Activated gamma-delta T cell treated with anti-CD3 and anti-CD28 coated beads, Interleukin-2, amount 50 U/mL, for 16 hours (primary cell): ENCODE results near the gene MCOLN2.
A peak's percentile ranks its signal among the peaks of the same experiment; 100 is the strongest.

ENCODE experiments used
- DNase-seq: peaks from one replicate; pipeline ENCODE4 v3.0.0-alpha.2; 2020; ENCODE audit warnings: low read depth

MCOLN2 gene

DNA sequence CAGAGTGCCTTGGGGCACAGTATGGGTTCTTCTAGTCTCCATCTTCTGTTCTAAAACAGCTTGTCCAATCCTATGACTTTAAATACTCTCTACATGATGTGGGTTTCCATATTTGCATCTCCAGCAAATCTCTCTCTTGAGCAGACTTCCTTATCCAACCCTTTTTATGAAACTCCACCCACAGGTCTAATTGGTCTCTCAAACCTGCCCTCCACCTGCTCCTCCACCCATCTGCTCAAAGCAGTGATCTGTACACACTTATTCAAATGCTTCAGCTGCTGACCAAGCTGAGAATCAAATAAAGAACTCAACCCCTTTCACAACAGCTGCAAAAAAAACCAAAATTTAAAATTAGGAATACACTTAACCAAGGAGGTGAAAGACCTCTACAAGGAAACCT is 11.5 kb downstream of the MCOLN2 start:
- DNase-seq: no peak

DNA sequence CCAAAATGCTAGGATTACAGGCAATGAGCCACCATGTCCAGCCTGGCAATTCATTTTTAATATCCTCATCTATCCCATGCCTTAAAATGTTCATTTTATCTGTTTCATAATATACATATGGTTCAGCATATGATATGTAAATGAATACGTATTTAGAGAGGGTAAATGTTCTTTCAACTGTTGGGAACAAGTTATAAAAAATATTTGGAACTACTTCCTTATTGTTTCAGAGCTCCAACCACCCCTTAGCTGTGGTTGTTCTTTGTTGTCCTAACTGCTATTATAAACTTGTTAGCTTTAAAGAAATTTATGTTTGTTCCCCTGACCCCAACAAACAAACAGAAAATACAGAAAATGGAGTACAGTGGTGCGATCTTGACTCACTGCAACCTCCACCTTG is 14.5 kb downstream of the MCOLN2 start:
- no peak for DNase-seq

DNA sequence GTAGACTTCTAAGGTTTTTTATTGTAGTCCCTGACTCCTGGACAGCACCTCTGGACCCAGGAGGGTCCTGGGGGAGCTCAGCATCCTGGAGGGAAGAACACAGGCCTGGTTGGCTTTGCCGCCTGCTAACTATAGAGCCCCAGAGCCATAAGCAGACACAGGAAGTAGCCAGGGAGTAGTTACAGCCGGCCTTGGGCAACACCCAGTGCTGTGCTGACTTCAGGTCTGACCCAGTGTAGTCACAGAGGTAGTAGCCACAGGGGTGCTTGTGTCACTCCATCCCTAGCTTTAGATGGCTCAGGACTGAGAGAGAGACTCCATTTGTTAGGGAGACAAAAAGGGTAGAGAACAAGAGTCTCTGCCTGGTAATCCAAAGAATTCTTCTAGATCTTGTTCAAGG is 21.9 kb downstream of the MCOLN2 start:
- no peak for DNase-seq

DNA sequence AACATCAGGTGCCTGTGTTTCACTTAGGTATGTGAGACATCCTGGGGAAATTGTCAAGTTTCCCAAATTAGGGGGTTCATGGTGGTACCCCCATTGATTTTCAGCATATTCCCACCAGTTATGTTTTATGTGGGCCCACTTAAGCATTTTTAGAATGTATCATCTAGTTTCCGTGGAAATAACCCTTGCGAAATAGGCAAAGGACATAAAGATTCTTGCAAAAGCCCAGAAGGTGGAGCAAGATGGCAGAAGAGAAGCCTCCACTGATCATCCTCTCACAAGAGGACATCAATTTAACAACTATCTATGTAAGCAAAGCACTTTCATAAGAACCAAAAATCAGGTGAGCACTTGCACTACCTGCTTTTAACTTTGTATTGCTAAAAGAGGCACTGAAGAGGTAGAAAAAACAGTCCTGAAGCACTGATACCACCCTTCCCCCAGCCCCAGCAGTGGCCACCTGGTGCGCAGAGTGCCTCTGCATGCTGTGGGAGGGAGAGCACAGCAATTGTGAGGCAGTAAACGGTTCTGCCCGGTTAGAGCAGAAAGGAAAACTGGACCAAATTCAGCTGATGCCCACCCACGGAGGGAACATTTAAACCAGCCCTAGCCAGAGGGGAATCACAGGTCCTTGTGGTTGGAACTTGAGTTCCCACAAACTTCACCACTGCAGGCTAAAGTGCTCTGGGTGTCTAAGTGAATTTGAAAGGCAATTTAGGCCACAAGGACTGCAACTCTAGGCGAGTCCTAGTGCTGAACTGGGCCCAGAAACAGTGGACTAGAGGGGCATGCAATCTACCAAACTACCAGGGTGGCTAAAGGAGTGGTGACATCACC is 23.2 kb downstream of the MCOLN2 start:
- no peak for DNase-seq

DNA sequence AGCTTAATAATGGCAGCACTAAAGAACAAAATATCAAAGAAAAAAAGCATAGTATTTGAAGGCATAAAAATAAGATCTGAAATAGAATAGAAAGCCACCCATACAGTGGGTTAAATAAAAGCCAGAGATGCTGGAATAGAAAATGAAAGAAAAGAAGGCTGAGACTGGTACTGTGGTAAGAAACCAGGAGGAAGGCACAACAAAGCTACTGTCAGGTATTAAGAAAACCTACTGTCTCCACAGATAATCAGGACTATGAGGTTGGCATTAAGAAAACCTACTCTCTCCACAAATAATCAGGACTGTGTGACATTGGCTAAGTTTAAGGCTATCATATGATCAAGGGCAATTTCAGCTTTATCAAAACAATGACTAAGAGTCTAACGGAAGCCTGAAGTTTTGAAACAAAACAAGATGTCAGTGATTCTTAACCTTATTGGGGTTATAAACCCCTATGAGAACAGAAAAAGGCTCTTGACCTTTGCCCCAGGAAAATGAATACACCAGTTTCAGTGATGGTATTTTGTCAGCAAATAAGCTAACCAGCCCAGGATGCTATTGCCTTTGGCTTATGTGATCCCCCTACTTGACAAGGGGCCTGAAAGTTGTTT is 24.4 kb downstream of the MCOLN2 start:
- no peak for DNase-seq

DNA sequence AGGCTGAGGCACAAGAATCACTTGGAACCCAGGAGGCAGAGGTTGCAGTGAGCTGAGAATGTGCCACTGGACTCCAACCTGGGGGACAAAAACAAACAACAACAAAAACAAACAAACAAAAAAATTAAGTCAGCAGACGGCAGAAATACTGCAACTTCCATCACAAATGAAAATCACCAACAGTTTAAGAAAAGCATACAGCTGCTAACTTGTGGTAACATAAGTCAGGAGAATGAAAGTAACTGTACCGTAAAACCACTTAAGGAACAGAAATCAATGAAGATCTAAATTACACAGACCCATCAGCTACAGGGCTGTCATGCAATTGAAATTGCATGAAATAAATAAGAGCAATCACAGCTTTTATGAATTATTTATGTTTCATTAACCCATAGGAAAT is 25.0 kb downstream of the MCOLN2 start:
- no peak for DNase-seq

DNA sequence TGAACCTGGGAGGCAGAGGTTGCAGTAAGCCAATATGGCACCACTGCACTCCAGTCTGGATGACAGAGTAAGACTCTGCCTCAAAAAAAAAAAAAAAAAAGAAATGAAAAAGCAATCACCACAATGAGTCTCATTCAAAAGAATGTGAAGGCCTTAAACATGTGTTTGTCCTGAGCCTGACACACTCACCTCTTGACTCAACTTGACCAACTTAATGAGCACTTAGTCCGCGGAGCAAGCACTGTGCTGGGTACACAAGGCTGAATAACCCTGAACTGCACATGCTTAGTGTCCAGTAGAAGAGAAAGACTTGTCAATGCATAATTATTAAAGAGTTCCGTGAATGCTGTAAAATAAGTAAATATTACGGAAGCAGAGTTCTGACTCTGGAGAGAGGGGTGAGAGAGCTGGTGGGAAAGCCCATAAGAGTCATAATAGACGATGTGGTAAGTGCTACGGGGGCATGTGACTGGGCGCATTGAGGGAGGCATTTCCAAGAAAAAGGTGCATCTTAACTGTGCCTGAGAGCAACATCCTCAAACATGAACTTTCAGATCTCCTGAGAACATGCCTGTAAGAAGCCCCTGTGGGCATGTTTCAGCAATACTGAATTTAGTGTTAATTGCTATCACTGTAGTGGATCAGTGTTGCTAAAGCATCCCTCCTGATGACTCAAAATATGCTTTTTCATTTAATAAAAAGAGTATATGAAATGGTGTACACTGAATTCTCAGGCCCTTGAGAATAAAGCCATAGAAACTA is 27.2 kb downstream of the MCOLN2 start:
- DNase-seq: no peak

DNA sequence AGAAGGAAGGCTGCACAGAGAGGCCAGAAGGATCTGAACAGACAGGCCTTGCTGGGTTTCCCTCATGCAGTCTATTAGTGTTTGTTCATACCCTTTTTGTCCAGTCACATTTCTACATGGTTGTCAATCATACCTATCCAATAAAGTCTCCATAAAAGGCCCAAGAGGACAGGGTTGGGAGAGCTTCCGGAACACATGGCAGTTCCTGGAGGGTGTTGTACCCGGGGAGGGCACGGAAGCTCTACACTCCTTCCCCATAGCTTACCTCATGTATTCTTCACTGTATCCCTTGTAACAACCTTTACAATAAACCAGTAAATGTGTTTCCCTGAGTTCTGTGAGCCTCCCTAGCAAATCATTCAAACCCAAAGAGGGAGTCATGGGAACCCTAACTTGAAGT is 28.0 kb downstream of the MCOLN2 start:
- no peak for DNase-seq

DNA sequence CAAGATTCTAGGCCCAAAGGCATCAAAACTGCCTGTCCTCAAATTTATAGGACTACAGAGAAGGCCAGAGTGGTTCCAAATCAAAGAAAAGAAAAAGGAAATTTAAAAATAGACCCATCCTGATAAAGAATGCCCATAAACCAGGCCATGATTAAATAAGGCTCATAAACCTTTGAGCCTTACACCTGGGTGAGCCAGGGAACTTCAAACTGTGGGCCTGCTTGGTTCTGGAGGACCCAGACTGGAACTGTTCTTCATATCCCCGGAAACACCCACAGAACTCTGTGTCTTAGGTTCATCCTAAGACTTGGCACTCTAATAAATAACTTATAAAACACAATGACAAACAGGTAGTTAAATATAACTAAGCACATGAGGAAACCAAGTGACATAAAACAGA is 28.8 kb downstream of the MCOLN2 start:
- DNase-seq: no peak

DNA sequence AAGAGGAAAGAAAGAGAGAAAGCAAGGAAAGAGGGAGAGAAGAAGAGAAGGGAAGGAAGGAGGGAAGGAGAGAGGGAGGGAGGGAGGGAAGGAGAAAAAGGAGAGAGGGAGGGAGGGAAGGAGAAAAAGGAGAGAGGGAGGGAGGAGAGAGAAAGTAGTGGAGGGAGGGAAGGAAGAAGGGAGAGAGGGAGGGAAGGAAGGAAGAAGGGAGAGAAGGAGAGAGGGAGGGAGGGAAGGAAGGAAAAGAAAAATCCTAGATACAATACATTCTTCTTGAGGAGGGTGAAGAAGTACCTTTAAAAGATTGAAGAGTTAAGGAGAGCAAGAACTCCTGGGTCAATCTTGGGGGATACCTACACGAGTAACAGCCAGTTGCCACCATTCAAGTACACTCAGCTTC is 29.2 kb downstream of the MCOLN2 start:
- no peak for DNase-seq

DNA sequence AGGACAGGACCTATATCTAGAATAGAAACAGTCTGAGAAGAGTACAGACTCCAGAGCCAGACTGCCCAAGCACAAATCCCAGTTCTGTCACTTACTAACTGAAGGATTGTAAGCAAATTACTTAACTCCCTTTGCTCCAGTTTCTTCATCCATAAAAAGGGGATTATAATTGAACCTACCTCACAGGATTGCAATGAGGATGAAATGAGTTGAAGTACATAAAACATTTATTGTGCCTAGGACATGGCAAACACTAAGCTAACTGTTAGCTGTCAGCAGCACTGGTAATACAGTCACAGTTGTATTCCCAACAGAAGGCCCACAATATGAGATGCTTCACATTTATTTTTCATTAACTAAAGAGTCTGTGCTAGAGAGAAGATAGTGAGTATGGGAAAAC is 33.9 kb downstream of the MCOLN2 start:
- no peak for DNase-seq

DNA sequence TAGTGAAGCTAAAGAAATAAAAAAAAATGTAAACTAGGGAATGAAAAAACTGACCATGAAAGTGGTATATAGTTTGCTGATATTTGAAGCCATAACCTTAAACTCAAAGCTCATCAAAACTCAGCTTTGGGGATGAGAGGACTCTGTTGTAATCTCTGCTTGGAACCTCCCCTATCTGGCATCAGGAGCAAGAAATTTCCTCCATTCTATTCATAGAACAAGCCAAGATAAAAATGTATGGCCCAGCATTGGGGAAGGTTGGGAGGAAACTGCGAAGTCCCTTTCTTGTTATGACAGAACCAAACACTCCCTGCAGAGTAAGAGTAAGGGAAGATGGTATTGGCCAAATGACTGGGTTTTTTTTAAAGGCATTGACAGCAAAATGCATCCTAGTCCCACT is 35.6 kb downstream of the MCOLN2 start:
- DNase-seq: no peak

DNA sequence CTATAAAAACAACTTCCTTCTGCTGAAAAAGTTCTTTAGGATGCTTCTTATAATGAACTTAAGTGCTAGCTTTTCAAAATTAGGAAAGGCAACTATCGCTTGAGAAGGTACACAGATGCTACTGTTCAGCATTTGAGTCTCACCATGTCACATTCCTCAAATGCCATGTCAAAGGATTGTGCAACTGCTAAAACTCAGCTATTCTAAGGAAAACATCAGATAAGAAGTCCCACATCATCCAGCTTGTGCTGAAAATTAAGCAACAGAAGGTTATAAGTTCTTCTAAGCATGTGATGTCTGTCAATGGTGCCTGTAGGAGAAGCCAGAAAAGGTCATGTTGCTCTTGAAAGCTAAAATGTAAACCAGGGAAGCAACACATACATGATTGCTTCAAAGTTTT is 36.5 kb downstream of the MCOLN2 start:
- no peak for DNase-seq

DNA sequence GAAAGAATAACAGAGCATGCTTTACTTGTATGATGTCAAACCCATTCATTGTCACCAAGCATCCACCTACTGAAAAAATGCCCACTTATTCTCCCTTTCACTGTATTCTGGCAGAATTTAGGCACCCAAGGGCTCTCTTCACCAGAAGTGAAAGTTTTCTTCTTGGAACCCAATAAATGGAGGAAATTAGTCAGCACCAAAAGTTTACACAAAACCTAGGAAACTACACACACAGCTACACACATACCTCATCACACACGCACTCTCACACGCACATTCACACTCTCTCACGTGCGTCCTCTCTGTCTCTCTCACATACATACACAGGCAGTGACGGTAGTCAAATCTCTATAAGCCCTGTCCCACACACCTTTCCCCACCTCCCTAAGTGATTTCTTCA is 37.6 kb downstream of the MCOLN2 start:
- DNase-seq: no peak

DNA sequence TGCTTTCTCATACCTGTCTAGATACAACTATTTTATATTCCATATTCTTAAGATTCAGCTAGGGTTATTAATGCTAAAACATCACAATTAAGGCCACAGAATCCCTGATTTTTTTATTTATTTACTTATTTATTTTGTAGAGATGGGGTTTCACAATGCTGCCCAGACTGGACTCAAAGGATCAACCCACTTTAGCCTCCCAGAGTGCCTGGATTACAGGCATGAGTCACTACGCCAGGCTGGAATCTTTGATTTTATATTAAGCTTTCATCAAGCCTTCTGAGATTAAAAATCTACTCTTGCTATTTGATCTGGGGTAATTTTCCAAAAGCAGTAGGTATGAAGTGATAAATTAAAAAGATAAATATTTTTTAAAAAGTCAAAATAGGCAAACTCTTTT is 38.9 kb downstream of the MCOLN2 start:
- DNase-seq: no peak

DNA sequence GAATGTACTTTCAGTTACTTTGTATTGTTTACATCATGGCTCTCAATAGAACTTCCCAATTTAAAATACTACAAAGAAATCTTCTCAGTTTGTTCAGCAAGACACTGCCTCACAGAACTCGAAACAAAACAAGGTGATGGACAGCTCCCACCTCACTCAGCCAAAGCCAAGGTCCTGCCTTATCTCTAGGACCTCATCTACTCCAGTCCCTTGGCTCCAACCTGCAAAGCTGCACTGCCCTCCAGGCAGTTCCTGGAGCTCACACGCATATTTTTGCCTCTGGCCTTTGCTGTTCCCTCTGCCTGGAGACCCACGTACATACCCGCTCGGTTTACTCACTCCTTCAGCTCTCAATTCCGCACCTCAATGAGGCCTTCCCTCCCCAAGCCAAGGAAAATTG is 40.3 kb downstream of the MCOLN2 start:
- no peak for DNase-seq

DNA sequence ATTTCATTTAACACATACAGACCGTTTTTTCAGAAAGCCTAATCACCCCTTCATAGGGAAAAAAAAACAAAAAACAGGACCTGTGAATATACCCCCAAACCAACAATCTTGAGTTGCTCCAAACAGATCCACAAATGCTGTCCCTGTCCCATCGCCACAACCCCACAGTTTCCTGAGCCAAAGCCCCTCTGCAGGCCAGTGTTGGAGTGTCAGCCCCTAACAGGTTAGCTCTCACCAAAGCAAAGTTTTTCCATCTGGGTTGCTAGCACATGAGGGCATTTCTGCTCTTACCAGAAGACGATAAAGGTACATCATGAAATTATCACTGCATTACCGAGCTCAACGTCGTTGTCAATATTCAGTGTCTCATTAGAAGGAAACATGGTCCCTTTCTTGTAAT is 40.8 kb downstream of the MCOLN2 start:
- no peak for DNase-seq

DNA sequence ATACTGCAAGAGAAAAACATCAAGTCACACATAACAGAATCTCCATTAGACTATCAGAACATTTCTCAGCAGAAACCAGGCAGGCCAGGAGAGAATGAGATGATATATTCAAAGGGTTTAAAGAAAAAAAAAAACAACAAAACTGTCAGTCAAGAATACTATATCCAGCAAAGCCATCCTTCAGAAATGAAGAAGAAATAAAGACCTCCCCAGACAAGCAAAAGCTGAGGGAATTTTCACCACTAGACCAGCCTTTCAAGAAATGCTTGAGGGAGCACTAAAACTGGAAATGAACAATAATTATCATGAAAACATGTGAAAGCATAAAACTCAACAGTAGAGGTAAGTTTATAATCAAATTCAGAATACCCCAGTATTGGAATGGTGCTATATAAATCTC is 47.2 kb downstream of the MCOLN2 start:
- DNase-seq: no peak

DNA sequence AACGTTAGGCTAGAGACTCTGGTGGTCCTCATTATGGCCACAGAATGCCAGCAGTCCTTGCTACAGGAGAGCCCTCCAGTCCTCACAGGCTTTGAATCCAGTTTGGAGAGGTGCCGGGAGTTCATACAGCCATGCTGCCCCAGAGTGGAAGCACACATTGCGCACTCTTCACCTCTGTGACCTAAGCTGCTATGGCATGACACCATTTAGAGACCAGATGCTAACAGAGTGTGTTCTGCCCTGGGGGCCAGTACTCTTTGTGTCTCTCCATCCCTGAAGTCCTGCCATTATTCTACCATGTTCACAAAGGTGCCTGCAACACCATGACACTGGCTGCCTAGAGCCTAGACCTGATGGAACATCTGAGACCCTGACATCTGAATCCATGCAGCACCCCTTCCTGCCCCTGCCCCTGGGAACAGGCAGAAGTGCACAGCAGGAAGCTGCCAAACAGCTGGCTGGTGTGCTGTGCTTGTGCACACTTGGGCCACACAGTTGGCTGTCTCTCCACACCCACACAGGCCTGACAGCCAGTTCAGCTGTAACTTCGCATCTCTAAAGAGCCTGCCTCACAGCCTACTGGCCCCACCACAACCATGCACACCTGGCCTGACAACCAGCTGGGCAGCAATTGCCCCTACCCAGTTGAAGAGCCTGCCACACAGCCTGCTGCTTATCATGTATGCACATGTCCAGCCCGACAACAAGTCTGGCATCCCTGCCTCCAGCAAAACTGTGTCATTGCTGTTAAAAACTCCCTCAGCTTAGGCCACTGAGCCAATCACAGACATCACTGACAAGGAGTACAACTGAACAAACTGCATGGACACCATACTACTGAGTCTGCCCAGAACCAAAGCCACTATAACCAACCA is 49.1 kb downstream of the MCOLN2 start:
- no peak for DNase-seq

DNA sequence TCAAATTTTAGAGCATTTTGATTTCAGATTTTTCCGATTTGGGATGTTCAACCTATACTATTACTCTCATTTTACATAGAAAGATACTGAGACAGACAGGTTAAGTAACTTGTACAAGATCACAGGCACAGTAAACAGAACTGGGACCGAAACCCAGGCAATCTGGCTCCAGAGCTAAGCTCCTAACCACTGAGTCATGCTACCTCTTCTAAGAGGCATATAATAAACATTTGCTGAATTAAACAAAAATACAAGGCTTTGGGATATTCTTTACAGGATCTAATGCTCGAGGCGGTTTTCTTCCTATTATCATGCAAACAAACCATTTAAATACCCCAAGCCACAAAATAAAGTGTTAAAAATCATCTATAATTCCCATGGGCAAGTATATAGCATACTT is 50.3 kb downstream of the MCOLN2 start:
- no peak for DNase-seq

DNA sequence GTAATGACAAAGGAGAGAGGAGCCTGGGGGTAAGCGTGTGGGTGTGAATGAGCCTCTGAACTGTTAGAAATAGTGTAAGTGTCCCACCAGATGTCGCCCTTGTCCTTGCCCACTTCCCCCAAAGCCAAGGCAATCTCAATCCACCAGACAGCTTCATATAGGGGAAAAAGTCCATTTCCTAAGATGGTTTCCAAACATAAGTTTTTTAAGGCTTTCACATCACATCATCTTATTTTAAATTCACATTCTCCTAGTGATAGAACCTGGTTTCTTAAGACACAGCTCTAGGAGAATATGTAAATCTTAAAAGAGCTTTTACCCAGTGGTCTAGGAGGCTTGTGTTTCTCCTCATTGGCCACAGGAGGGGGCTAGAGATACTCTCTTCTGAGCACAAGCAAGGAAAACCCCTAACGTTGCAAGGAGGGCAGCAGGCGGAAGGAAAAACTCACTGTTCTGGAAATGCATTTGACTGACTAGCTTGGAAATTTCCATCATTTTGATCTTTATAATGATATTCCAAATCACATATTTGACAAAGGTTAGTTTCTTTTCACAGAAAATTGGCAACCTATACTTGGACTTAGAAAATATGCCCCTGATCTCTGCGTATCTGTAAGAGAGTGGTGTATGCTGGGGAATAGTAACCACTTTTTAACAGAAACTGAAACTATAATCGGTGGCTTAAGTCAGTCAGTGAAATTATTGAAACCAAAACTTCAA is 52.0 kb downstream of the MCOLN2 start:
- DNase-seq: peak; percentile 69

DNA sequence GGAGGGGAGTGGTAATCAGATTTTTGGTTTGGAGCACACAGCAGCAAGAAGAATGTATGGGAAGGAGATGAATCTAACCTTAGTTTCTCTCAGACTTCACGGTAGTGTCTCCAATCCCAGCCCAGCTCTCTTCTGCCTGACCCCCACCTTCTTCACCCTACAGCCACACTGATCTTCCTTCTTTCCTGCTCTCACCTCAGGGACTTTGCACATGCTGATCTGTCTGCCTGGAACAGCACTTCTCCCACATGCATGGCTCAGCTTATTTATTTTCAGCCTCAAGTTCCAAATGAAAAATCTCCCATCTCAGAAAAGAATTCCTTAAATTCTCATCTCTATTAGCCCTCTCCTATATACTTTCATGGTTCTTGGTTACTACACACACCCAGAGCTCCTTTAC is 55.1 kb downstream of the MCOLN2 start:
- DNase-seq: no peak
